RWPE2 (cell line): ENCODE results near the gene CACNG4.

ENCODE experiments used
- ATAC-seq: fragments of 200-7000 bp; cut with Tn5 transposase; 3 replicates; pipeline ENCODE4 v1.9.1; 2021; ENCODE audit warnings: low read depth
- DNase-seq: peaks from one replicate; pipeline ENCODE4 v3.0.0-alpha.2; 2020; ENCODE audit warnings: low spot score
- H3K27ac ChIP-seq: fragments of 450-650 bp; 2 replicates; pipeline ENCODE4 v1.5.1; 2017; ENCODE audit warnings: mild to moderate bottlenecking; ENCODE audit not compliant: poor library complexity, severe bottlenecking
- H3K27me3 ChIP-seq: fragments of 250-450 bp; sonication (Bioruptor Pico); 2 replicates; pipeline ENCODE4 v1.5.1; 2021; ENCODE audit warnings: mild to moderate bottlenecking, moderate library complexity; ENCODE audit not compliant: insufficient read depth, poor library complexity, severe bottlenecking
- H3K36me3 ChIP-seq: fragments of 250-450 bp; sonication (Bioruptor Pico); 2 replicates; pipeline ENCODE4 v1.5.1; 2020; ENCODE audit warnings: low read depth, mild to moderate bottlenecking, moderate library complexity
- H3K4me1 ChIP-seq: fragments of 250-450 bp; sonication (Bioruptor Pico); 2 replicates; pipeline ENCODE4 v1.5.1; 2021; ENCODE audit warnings: mild to moderate bottlenecking, moderate library complexity; ENCODE audit not compliant: insufficient read depth, poor library complexity, severe bottlenecking
- H3K4me3 ChIP-seq: fragments of 250-450 bp; sonication (Bioruptor Pico); 2 replicates; pipeline ENCODE4 v1.5.1; 2021; ENCODE audit warnings: mild to moderate bottlenecking, moderate library complexity; ENCODE audit not compliant: severe bottlenecking
- H3K9me3 ChIP-seq: fragments of 250-450 bp; sonication (Bioruptor Pico); 2 replicates; pipeline ENCODE4 v1.5.1; 2021; ENCODE audit warnings: mild to moderate bottlenecking, moderate library complexity; ENCODE audit not compliant: severe bottlenecking
- CTCF ChIP-seq: fragments of 450-650 bp; IDR thresholded peaks from one replicate; pipeline ENCODE4 v1.5.1; 2017; ENCODE audit warnings: mild to moderate bottlenecking, moderate library complexity; ENCODE audit not compliant: poor library complexity, severe bottlenecking

Gene CACNG4

GRCh38 chr17:66964930-66965800 is 658 bp downstream of the CACNG4 start:
- peaks cover 10% of the 10 kb centered on the region for H3K27me3 ChIP-seq
- ATAC-seq (peak; percentile 47), DNase-seq (no peak)
- no peaks in the 10 kb centered on the region for H3K36me3 ChIP-seq
- peak overlapping the region; percentile 47 for H3K4me3 ChIP-seq
- peaks cover 8% of the 10 kb centered on the region for H3K4me1 ChIP-seq
- no peak for TF ChIP-seq CTCF
- H3K9me3 ChIP-seq = no peaks in the 10 kb centered on the region
- H3K27ac ChIP-seq = peak overlapping the region; percentile 2

DNA sequence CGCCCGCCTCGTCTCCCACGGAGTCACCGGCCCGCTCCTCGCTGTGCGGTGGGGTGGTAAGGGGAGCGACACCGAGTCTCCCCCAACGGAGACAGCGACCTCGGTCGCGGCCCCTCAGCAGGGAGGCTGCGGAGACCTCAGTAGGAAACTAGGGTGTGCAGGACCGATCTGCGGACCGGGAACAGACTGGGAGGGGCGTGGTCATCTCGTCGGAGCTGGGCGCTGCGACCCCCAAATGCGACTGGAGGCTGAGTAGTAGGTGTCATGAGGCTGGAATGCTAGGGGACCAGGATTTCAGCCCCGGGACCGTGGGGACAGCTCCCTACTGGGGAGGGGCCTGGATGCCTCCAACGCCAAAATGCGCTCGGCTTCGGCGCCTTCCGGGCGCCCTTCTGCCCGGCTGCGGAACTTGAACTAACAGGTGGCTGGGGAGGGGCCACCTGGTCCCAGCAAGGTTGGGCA is 1.3 kb downstream of the CACNG4 start:
- TF ChIP-seq CTCF = no peak
- no peak overlapping the region for H3K27ac ChIP-seq
- no peak for ATAC-seq

DNA sequence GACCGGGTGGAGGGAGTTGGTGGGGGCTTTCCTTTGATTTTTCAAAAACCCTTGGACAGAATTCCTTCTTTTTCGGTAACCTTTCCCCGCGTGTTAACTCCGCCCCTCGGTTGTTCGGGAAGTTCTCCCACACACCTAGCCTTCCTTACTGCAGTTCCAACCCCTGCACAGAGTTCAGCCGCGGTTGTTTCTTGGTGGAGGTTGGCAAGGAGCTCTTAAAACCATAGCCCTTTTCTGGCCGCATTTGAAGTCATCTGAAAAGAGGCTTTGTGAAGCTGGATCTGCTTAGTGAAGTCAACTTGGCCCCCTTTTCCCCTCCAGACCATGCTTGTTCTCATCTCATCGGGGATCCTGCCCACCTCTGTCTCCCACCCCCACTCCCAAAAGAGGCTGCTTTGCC is 1.8 kb downstream of the CACNG4 start:
- H3K27me3 ChIP-seq = peaks cover 10% of the 10 kb centered on the region
- no peak for TF ChIP-seq CTCF
- H3K4me3 ChIP-seq = peak overlapping the region; percentile 47
- ATAC-seq (no peak), DNase-seq (no peak)
- no peak overlapping the region for H3K27ac ChIP-seq
- H3K4me1 ChIP-seq = peaks cover 8% of the 10 kb centered on the region
- H3K9me3 ChIP-seq = no peaks in the 10 kb centered on the region
- no peaks in the 10 kb centered on the region for H3K36me3 ChIP-seq

More for the DNA sequence above, 1.3 kb downstream of the CACNG4 start:
- Histone ChIP-seq H3K4me3 (peak overlapping the region; percentile 47), H3K4me1 (peaks cover 8% of the 10 kb centered on the region), H3K9me3 (no peaks in the 10 kb centered on the region), H3K27me3 (peaks cover 10% of the 10 kb centered on the region), H3K36me3 (no peaks in the 10 kb centered on the region)
- no peak for DNase-seq

- no peak overlapping the region for H3K4me3 ChIP-seq
- no peak for DNase-seq
- H3K27me3 ChIP-seq = peaks cover 10% of the 10 kb centered on the region
- H3K36me3 ChIP-seq = no peaks in the 10 kb centered on the region
- H3K9me3 ChIP-seq = no peaks in the 10 kb centered on the region
- H3K4me1 ChIP-seq = peaks cover 8% of the 10 kb centered on the region
- ATAC-seq = no peak
- TF ChIP-seq CTCF = no peak
- H3K27ac ChIP-seq = no peak overlapping the region
These were observed 2.4 kb downstream of the CACNG4 start for GRCh38 chr17:66966704-66967418.
